ENCODE results near the gene WDR27. TPM values are rescaled to one million over a fixed set of nuclear protein-coding genes. Genes with fewer than 3 reads are reported as not detected.
"Not testable (repeated sequence)": the region's sequence is repeated elsewhere in the genome, so short reads cannot be mapped to it uniquely, and the experiment has no call there.

Gene WDR27
- total and polyA plus RNA-seq, 2 donors from 2014 or later = 12.3 to 45.0 TPM

GRCh38 chr6:169618526-169619490 lies 83.0 kb downstream of the WDR27 start:
- intact Hi-C loops (cut with DNase I) = no loop called here
- FAIRE-seq = no peak
- no peak overlapping the region for H3K27ac ChIP-seq (ENCODE audit: low read depth in 2 of 2, low read length in 2 of 2)
- H3K4me1 ChIP-seq (ENCODE audit: control insufficient read depth in 2 of 3, insufficient read depth in 2 of 3, low read depth in 1 of 3, low read length in 3 of 3) = peaks cover 0 to 10% (median 0%) of the 10 kb centered on the region in 3 donors
- H3K9me3 ChIP-seq (ENCODE audit: control insufficient read depth in 2 of 3, insufficient read depth in 1 of 3, low read length in 3 of 3) = peaks cover 0 to 2% (median 0%) of the 10 kb centered on the region in 3 donors
- H3K4me3 ChIP-seq (ENCODE audit: low read length in 3 of 3) = no peak overlapping the region
- no peaks in the 10 kb centered on the region for H3K27me3 ChIP-seq (ENCODE audit: control insufficient read depth, insufficient read depth, low read length)
- peak in 1 of 5 donors; percentile 4 for DNase-seq
- no peak overlapping the region for H3K9ac ChIP-seq (ENCODE audit: low read length in 3 of 3)
- H3K36me3 ChIP-seq (ENCODE audit: control insufficient read depth in 2 of 3, insufficient read depth in 3 of 3, low read length in 3 of 3) = no peaks in the 10 kb centered on the region
- no peak for TF ChIP-seq CTCF (IDR thresholded peaks at IDR 0.05; ENCODE audit: borderline replicate concordance, extremely low read depth, insufficient read depth)

- intact Hi-C loops (cut with DNase I) = no loop called here
- Histone ChIP-seq H3K4me3 (ENCODE audit: low read length in 3 of 3) (no peak overlapping the region), H3K36me3 (ENCODE audit: control insufficient read depth in 2 of 3, insufficient read depth in 3 of 3, low read length in 3 of 3) (no peaks in the 10 kb centered on the region), H3K9me3 (ENCODE audit: control insufficient read depth in 2 of 3, insufficient read depth in 1 of 3, low read length in 3 of 3) (peaks cover 0 to 2% (median 0%) of the 10 kb centered on the region in 3 donors), H3K9ac (ENCODE audit: low read length in 3 of 3) (no peak overlapping the region), H3K27ac (ENCODE audit: low read depth in 2 of 2, low read length in 2 of 2) (no peak overlapping the region), H3K4me1 (ENCODE audit: control insufficient read depth in 2 of 3, insufficient read depth in 2 of 3, low read depth in 1 of 3, low read length in 3 of 3) (peaks cover 0 to 10% (median 0%) of the 10 kb centered on the region in 3 donors), H3K27me3 (ENCODE audit: control insufficient read depth, insufficient read depth, low read length) (no peaks in the 10 kb centered on the region)
- TF ChIP-seq CTCF (IDR thresholded peaks at IDR 0.05; ENCODE audit: borderline replicate concordance, extremely low read depth, insufficient read depth) = no peak
- DNase-seq (no peak), FAIRE-seq (no peak)
Observed at GRCh38 chr6:169617562-169617961, 84.3 kb downstream of the WDR27 start.

GRCh38 chr6:169608609-169609008 lies 93.2 kb downstream of the WDR27 start:
- not testable (repeated sequence) for H3K9me3 ChIP-seq (ENCODE audit: control insufficient read depth in 2 of 3, insufficient read depth in 1 of 3, low read length in 3 of 3); H3K9ac ChIP-seq (ENCODE audit: low read length in 3 of 3); DNase-seq

GRCh38 chr6:169604076-169604475 lies 97.8 kb downstream of the WDR27 start:
- no peaks in the 10 kb centered on the region for H3K27me3 ChIP-seq (ENCODE audit: control insufficient read depth, insufficient read depth, low read length)
- H3K4me1 ChIP-seq (ENCODE audit: control insufficient read depth in 2 of 3, insufficient read depth in 2 of 3, low read depth in 1 of 3, low read length in 3 of 3) = no peaks in the 10 kb centered on the region
- intact Hi-C loops (cut with DNase I) = no loop called here
- no peak for DNase-seq
- no peak for TF ChIP-seq CTCF (IDR thresholded peaks at IDR 0.05; ENCODE audit: borderline replicate concordance, extremely low read depth, insufficient read depth)
- no peak overlapping the region for H3K9ac ChIP-seq (ENCODE audit: low read length in 3 of 3)
- peaks cover 0 to 3% (median 3%) of the 10 kb centered on the region in 3 donors for H3K36me3 ChIP-seq (ENCODE audit: control insufficient read depth in 2 of 3, insufficient read depth in 3 of 3, low read length in 3 of 3)
- no peaks in the 10 kb centered on the region for H3K9me3 ChIP-seq (ENCODE audit: control insufficient read depth in 2 of 3, insufficient read depth in 1 of 3, low read length in 3 of 3)
- FAIRE-seq = peak; percentile 8
- no peak overlapping the region for H3K4me3 ChIP-seq (ENCODE audit: low read length in 3 of 3)
- H3K27ac ChIP-seq (ENCODE audit: low read depth in 2 of 2, low read length in 2 of 2) = no peak overlapping the region

More at GRCh38 chr6:169608609-169609008, 93.2 kb downstream of the WDR27 start:
- FAIRE-seq; H3K27me3 ChIP-seq (ENCODE audit: control insufficient read depth, insufficient read depth, low read length); H3K27ac ChIP-seq (ENCODE audit: low read depth in 2 of 2, low read length in 2 of 2); H3K36me3 ChIP-seq (ENCODE audit: control insufficient read depth in 2 of 3, insufficient read depth in 3 of 3, low read length in 3 of 3); H3K4me3 ChIP-seq (ENCODE audit: low read length in 3 of 3); intact Hi-C loops (cut with DNase I); H3K4me1 ChIP-seq (ENCODE audit: control insufficient read depth in 2 of 3, insufficient read depth in 2 of 3, low read depth in 1 of 3, low read length in 3 of 3): not testable (repeated sequence)

- H3K9me3 ChIP-seq (ENCODE audit: control insufficient read depth in 2 of 3, insufficient read depth in 1 of 3, low read length in 3 of 3); H3K36me3 ChIP-seq (ENCODE audit: control insufficient read depth in 2 of 3, insufficient read depth in 3 of 3, low read length in 3 of 3); H3K4me3 ChIP-seq (ENCODE audit: low read length in 3 of 3); FAIRE-seq; H3K4me1 ChIP-seq (ENCODE audit: control insufficient read depth in 2 of 3, insufficient read depth in 2 of 3, low read depth in 1 of 3, low read length in 3 of 3); DNase-seq; H3K9ac ChIP-seq (ENCODE audit: low read length in 3 of 3); intact Hi-C loops (cut with DNase I); H3K27me3 ChIP-seq (ENCODE audit: control insufficient read depth, insufficient read depth, low read length); H3K27ac ChIP-seq (ENCODE audit: low read depth in 2 of 2, low read length in 2 of 2): not testable (repeated sequence)
Observed at GRCh38 chr6:169601129-169601528, 100.7 kb downstream of the WDR27 start.

Measured in kidney (tissue), 14 donors.